ENCODE results near the gene WBP2NL. TPM values are rescaled to one million over a fixed set of nuclear protein-coding genes. Genes with fewer than 3 reads are reported as not detected.

Gene WBP2NL
- total RNA-seq, 2 experiments from 2014 or later, result 1.5 to 1.6 TPM

DNA sequence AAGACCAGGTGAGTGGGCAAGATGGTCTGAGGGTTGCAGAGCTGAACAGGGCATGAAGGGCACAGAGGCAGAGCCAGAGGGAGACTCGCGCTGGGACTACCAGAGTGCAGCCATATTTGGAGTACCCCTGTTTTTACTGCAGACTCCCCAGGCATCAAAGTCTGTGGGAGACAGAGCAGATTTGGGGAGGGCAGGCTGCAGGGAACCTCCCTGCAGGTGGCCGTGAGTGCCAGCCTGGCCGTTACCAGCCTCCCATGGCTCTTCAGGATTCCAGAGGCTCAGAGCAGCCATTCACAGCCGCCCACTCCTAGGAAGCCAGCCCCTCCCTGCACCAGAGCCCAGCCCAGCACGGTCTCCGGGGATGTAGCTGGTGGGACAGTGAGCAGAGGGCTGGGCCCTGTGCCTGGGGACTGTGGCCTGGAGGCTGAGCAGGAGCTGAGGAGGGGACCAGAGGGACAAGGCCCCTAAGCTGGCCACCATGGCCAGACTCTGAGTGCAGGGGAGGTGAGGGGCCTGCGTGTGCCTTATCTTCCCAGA, 29.4 kb upstream of the WBP2NL start, which contains the start of gene SEPTIN3:
SEPTIN3 (plus strand) TSS at position 334 of the 537 bp plus-strand sequence. CDS start 2,050 bp downstream, outside the sequence.
- DNase-seq, result no peak
- POLR2A ChIA-PET, result no interaction called here
- CTCF ChIA-PET, result interaction anchor here (1.2 kb wide), 1 partner anchor 28 kb away, joined by 3 read pairs; no protein-coding TSS in a partner anchor
- Mint-ChIP-seq H3K36me3 (ENCODE audit: low read depth) (no peaks in the 10 kb centered on the region), H3K4me1 (peaks cover 5% of the 10 kb centered on the region), H3K27me3 (peaks cover 7% of the 10 kb centered on the region), H3K4me3 (no peak within 1 kb of the TSS), H3K27ac (peak within 1 kb of the TSS; percentile 2), H3K9me3 (no peaks in the 10 kb centered on the region)

DNA sequence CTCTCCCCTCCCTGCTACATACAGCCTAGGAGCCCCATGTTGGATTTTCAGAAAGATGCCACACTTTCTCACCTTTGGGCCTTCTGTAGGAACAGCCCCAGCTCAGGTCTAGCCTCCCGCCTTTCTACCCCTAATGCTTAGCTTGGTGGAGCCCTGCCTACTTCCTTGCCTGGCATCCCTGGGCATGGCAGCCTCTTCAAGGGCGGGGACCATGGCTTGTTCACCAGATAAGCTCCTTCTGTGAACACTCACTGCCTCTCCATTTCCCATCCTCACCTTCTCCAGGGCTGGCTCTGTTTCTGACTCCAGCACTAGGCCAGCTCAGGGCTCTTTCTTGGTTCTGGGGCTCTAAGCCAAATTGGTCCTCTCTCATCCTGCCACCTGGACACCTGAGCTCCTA, 28.0 kb upstream of the WBP2NL start:
- Mint-ChIP-seq H3K27ac (no peak overlapping the region), H3K4me3 (no peak overlapping the region), H3K27me3 (peaks cover 20% of the 10 kb centered on the region), H3K36me3 (ENCODE audit: low read depth) (no peaks in the 10 kb centered on the region), H3K4me1 (peaks cover 5% of the 10 kb centered on the region), H3K9me3 (no peaks in the 10 kb centered on the region)
- no peak for DNase-seq
- ChIA-PET POLR2A (interaction anchor here (1.3 kb wide), 1 partner anchor 24 kb away, joined by 3 read pairs; the partner anchor contains the start of gene CENPM), CTCF (interaction anchor here (0.7 to 1.9 kb wide), 6 partner anchors 13 to 273 kb away, joined by 3 to 6 read pairs (median 4); partner anchors contain the start of genes CENPM, NDUFA6 and TNFRSF13C)

DNA sequence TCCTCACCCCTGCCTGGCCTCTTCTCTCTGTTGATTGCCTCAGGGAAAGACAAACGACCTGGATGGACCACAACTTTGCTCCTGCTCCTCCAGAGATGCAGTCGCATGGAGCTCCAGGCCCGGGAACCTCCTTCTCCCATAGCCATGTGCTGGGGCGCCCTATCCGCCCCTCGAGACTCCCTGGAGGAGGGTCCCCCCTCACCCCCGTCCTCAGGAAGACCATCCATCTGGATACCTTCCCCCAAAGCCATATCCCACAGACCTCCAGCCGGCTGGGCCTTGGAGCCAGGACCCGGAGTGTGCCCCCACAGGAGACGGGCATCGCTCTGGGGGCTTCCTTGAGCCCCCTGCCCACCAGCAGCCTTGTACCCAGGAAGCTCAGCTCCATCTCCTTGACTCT, 27.2 kb upstream of the WBP2NL start:
- Mint-ChIP-seq H3K4me1 (peaks cover 11% of the 10 kb centered on the region), H3K9me3 (no peaks in the 10 kb centered on the region), H3K4me3 (no peak overlapping the region), H3K27me3 (peaks cover 27% of the 10 kb centered on the region), H3K36me3 (ENCODE audit: low read depth) (no peaks in the 10 kb centered on the region), H3K27ac (no peak overlapping the region)
- ChIA-PET CTCF (interaction anchor here (1.4 to 1.9 kb wide), 5 partner anchors 12 to 274 kb away, joined by 3 to 6 read pairs (median 4); partner anchors contain the start of genes NDUFA6 and TNFRSF13C), POLR2A (interaction anchor here (1.3 kb wide), 1 partner anchor 25 kb away, joined by 3 read pairs; the partner anchor contains the start of gene CENPM)
- DNase-seq, result no peak

DNA sequence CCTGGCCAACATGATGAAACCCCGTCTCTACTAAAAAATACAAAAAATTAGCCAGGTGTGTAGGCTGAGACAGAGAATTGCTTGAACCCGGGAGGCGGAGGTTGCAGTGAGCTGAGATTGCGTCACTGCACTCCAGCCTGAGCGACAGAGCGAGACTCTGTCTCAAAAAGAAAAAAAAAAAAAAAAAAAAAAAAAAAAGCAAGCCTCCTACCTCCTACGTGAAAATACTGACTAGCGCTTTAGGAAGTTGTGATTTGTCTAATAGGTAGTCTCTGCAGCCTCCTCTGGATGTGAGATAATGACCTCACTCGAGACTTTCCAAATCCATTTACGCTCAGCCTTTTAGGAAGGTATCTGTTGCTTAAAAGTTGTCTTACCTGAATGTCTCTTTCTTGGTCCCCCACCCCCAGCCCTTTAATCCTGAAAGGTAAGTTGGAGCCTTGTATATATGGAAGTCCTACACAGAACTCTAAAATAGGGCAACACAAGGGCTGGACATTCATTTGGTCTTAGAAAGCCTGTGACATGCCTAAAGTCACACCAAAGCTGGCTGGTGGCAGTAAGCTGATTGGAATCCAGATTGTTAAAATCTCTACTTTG, 23.8 kb upstream of the WBP2NL start:
- no peak overlapping the region for H3K27ac Mint-ChIP-seq
- ChIA-PET POLR2A (interaction anchor here (0.6 kb wide), 2 partner anchors 132 to 384 kb away, joined by 3 to 5 read pairs; no protein-coding TSS in a partner anchor), CTCF (interaction anchor here (2.0 kb wide), 1 partner anchor 116 kb away, joined by 6 read pairs; the partner anchor contains the start of gene NDUFA6)
- H3K36me3 Mint-ChIP-seq (ENCODE audit: low read depth), result no peaks in the 10 kb centered on the region
- DNase-seq, result no peak
- no peak overlapping the region for H3K4me3 Mint-ChIP-seq
- H3K9me3 Mint-ChIP-seq, result no peaks in the 10 kb centered on the region
- peaks cover 11% of the 10 kb centered on the region for H3K4me1 Mint-ChIP-seq
- H3K27me3 Mint-ChIP-seq, result peaks cover 49% of the 10 kb centered on the region

DNA sequence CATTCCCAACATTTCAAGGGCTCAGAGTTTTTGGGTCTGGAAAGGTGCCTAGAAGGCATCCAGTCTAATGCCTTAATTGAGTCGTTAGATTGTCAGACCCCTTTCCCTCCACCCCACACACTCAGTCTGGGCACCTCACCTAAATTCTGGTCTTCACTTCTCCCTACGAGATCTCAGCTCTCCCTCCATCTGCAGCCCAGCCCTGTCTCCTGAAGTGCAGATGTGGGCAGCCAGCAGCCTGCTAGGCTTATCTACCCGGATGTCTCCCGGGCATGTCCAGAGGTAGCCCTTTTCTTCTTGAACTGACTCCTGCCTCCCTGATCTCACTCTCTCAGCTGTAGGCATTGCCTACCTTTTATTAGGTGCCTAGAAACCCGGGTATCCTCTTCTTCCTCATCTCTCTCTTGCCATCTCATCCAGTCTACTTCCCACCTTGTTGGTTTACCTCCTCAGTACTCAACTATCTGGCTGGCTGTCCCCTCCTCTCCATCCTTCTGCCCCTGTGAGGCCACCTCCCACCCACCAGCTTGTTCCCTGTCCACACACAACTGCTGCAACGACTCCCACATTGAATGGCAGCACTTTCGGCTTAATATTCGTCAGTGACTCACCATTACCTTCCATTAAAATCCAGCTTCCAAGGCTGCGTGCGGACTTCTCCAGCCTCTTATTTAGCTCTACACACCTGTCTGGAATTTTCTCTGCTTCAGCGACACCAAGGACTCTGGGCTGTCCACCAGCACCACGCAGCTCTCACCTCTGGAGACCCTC, 23.1 kb upstream of the WBP2NL start:
- Mint-ChIP-seq H3K36me3 (ENCODE audit: low read depth) (no peaks in the 10 kb centered on the region), H3K4me1 (peaks cover 11% of the 10 kb centered on the region), H3K27ac (no peak overlapping the region), H3K27me3 (peaks cover 50% of the 10 kb centered on the region), H3K9me3 (no peaks in the 10 kb centered on the region), H3K4me3 (peak overlapping the region; percentile 65)
- CTCF ChIA-PET, result interaction anchor here (0.6 to 2.0 kb wide), 2 partner anchors 115 to 432 kb away, joined by 3 to 6 read pairs; partner anchors contain the start of gene NDUFA6
- POLR2A ChIA-PET, result interaction anchor here (0.6 kb wide), 2 partner anchors 132 to 384 kb away, joined by 3 to 5 read pairs; no protein-coding TSS in a partner anchor
- no peak for DNase-seq

DNA sequence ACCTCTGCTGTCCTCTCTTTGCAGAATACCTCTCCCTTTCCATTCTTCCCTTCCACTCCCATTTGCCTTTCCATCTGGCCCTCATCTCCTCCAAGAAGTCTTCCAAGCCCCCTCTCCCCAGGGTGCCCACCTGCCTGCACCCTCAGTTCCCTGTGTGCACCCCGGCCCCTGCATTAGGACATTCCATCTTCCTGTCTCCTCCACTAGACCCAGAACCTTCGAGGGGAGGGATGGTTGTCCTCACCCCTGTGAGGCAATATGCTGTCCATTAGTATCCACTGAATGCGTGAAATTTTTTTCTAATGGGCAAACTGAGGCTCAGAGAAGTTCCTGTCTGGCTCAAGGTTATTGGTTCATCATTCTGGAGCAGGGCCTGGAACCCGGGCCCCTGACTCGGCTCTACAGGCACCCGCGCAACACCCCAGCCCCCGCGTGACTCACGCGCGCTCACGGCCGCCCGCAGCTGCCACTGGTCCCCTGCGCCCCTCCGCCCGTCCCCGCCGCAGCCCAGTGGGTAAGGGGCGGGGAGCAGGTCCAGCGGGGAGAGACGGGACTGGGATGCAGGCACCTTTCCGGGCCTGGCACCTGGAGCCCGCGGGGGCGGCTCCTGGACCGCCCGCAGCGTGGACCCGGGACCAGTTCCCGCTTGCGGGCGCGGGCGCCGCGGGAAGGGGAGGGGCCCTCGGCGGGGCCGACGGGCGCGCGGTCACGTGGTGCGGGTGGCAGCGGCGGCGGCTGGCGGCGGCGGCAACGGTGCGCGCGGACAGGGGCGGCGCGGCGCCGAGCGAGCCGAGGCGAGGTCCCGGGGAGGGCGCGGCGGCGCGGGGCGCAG, 22.3 kb upstream of the WBP2NL start:
- no peak overlapping the region for H3K27ac Mint-ChIP-seq
- H3K9me3 Mint-ChIP-seq, result no peaks in the 10 kb centered on the region
- H3K27me3 Mint-ChIP-seq, result peaks cover 50% of the 10 kb centered on the region
- DNase-seq, result peak; percentile 45
- no peaks in the 10 kb centered on the region for H3K36me3 Mint-ChIP-seq (ENCODE audit: low read depth)
- peak overlapping the region; percentile 65 for H3K4me3 Mint-ChIP-seq
- ChIA-PET CTCF (interaction anchor here (2.0 kb wide), 1 partner anchor 115 kb away, joined by 6 read pairs; the partner anchor contains the start of gene NDUFA6), POLR2A (no interaction called here)
- peaks cover 11% of the 10 kb centered on the region for H3K4me1 Mint-ChIP-seq

DNA sequence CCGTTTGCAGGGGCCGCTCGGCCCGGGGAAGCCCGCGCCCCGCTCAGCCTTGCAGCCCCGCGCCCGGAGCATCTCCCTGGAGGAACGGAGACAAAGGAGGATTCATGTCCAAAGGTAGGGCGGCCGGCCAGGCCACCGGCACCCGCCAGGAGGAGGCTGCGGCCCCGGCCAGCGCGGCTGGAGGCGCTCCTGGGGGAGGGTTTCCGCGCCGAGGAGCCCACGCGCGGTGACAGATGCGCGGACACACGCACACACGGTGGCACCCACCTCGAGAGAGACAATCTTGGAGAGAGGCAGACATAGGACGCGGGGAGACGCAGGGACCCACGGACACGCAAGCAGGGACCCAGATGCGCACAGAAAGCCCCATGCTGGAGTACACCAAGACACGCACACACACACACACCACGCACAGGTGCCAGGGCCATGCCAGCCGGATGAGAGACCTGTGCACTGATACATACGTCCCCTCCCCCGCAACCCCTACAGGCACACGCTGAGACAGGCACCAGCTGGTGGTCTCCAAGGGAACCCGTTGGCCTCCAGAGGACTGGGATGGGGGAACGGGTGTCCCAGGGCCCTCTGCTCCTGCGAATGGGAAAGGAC, 21.5 kb upstream of the WBP2NL start:
- H3K27ac Mint-ChIP-seq, result no peak overlapping the region
- peaks cover 50% of the 10 kb centered on the region for H3K27me3 Mint-ChIP-seq
- ChIA-PET CTCF (no interaction called here), POLR2A (no interaction called here)
- H3K36me3 Mint-ChIP-seq (ENCODE audit: low read depth), result no peaks in the 10 kb centered on the region
- H3K4me1 Mint-ChIP-seq, result peaks cover 11% of the 10 kb centered on the region
- H3K9me3 Mint-ChIP-seq, result no peaks in the 10 kb centered on the region
- no peak for DNase-seq
- H3K4me3 Mint-ChIP-seq, result no peak overlapping the region

DNA sequence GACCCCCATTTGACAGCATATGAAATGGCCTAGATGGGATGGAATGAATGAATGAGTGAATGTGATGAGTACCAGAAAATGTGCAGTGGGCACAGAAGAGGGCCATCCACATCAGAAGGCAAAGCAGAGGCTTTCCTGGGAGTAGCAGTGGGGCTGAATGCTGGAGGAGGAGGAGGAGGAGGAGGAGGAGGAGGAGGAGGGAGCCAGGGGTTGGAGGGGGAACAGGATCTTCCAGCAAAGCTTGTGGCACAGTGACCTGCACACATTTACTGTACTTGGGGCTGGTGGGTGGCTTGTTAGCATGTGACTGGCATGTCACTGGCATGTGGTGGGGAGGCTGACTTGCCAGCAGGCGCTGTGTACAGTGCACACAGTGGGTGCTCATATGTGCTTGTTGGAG, 19.9 kb upstream of the WBP2NL start:
- CTCF ChIA-PET, result no interaction called here
- Mint-ChIP-seq H3K27ac (no peak overlapping the region), H3K36me3 (ENCODE audit: low read depth) (no peaks in the 10 kb centered on the region), H3K27me3 (peaks cover 44% of the 10 kb centered on the region), H3K4me1 (peaks cover 11% of the 10 kb centered on the region), H3K9me3 (no peaks in the 10 kb centered on the region), H3K4me3 (no peak overlapping the region)
- DNase-seq, result no peak
- POLR2A ChIA-PET, result no interaction called here

DNA sequence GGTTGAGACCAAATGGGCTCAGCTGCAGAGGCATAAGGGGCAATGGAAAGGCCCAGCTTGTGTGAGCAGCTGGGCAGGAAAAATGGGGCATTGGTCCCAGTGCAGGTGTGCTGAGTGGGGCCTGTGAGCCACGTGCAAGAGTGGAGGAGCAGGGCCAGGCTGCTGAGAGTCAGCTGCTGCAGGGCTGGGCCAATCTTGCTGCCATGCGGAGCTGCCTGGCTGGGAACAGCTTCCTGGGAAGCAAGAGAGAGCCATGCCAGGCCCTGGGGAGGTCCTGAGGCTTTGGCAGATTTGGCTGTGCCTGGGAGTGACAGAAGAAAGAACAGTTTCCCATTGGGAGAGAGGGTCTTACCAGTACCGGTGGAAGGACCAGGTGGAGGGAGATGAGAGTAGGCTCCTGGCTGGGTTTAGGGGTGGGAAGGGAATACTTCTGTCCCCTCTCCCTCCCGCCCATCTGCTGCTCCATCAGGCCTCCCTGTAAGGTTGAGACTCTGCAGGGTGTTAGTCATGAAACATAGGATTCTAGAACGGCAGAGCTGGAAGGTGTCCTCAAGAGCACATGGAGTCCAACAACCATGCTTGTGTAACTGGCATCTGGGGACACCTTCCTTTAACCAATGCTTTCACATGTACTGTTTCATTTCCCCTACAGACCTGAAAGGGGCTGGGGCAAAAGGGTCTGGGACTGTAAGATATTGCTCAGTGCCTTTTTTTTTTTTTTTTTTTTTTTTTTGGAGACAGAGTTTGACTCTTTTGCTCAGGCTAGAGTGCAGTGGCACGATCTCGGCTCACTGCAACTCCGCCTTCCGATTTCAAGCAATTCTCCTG, 19.0 kb upstream of the WBP2NL start:
- H3K4me1 Mint-ChIP-seq, result peaks cover 11% of the 10 kb centered on the region
- POLR2A ChIA-PET, result no interaction called here
- H3K27ac Mint-ChIP-seq, result no peak overlapping the region
- no peak overlapping the region for H3K4me3 Mint-ChIP-seq
- peaks cover 40% of the 10 kb centered on the region for H3K27me3 Mint-ChIP-seq
- H3K36me3 Mint-ChIP-seq (ENCODE audit: low read depth), result no peaks in the 10 kb centered on the region
- CTCF ChIA-PET, result no interaction called here
- DNase-seq, result no peak
- no peaks in the 10 kb centered on the region for H3K9me3 Mint-ChIP-seq

DNA sequence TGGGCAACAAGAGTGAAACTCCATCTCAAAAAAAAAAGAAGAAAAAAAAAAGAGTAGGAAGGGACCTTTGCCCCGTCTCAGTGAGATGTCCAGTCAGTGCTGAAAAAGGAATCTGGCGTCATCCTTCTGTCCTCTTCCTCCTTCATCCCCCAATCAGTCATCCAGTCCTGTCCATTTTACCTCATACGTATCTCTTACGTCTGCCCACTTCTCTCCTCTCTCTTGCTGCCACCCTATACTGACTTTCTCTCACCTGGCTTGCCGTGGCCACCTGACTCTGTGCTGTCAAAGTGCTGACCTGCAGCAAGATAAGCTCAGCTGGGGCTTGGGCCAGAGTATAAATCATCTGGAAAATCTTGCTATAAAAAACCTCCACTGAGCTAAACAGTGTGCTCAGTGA, 15.7 kb upstream of the WBP2NL start:
- POLR2A ChIA-PET, result interaction anchor here (0.6 kb wide), 1 partner anchor 72 kb away, joined by 4 read pairs; no protein-coding TSS in a partner anchor
- Mint-ChIP-seq H3K4me3 (no peak overlapping the region), H3K9me3 (no peaks in the 10 kb centered on the region), H3K27ac (no peak overlapping the region), H3K27me3 (peaks cover 13% of the 10 kb centered on the region), H3K4me1 (no peaks in the 10 kb centered on the region), H3K36me3 (ENCODE audit: low read depth) (no peaks in the 10 kb centered on the region)
- CTCF ChIA-PET, result interaction anchor here (1.0 to 1.3 kb wide), 5 partner anchors 12 to 203 kb away, joined by 3 to 6 read pairs (median 3); partner anchors contain the start of genes NAGA and WBP2NL
- DNase-seq, result no peak
